Measurements from ENCODE around the gene TSPEAR. TPM values are rescaled to one million over a fixed set of nuclear protein-coding genes. Genes with fewer than 3 reads are reported as not detected.

Gene TSPEAR
- total and polyA plus RNA-seq, 2 of the 13 experiments (the other 11 are each of a cell fraction or from before 2014, with no cell fraction given), result 0.07 to 0.32 TPM

DNA sequence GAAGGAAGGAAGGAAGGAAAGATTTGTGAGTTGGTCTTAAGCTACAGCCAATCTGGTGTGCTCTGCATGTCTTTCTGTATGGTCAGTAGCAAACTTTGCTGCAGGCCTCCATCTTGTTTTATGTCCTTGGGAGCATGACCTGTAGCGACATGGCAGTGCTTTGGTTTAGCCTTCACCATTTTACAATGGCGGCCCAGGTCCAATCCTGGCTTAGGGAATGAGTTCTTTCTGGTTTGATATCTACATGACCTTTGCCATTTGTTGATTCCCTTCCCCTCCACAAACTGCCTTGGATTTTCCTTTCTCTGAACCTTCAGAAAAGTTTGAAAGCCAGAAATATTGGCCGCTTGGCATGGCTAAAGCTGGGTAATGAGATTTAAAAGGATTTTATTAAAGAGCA lies 30.5 kb upstream of the TSPEAR start (continued):
- TF ChIP-seq, protein P1, sequence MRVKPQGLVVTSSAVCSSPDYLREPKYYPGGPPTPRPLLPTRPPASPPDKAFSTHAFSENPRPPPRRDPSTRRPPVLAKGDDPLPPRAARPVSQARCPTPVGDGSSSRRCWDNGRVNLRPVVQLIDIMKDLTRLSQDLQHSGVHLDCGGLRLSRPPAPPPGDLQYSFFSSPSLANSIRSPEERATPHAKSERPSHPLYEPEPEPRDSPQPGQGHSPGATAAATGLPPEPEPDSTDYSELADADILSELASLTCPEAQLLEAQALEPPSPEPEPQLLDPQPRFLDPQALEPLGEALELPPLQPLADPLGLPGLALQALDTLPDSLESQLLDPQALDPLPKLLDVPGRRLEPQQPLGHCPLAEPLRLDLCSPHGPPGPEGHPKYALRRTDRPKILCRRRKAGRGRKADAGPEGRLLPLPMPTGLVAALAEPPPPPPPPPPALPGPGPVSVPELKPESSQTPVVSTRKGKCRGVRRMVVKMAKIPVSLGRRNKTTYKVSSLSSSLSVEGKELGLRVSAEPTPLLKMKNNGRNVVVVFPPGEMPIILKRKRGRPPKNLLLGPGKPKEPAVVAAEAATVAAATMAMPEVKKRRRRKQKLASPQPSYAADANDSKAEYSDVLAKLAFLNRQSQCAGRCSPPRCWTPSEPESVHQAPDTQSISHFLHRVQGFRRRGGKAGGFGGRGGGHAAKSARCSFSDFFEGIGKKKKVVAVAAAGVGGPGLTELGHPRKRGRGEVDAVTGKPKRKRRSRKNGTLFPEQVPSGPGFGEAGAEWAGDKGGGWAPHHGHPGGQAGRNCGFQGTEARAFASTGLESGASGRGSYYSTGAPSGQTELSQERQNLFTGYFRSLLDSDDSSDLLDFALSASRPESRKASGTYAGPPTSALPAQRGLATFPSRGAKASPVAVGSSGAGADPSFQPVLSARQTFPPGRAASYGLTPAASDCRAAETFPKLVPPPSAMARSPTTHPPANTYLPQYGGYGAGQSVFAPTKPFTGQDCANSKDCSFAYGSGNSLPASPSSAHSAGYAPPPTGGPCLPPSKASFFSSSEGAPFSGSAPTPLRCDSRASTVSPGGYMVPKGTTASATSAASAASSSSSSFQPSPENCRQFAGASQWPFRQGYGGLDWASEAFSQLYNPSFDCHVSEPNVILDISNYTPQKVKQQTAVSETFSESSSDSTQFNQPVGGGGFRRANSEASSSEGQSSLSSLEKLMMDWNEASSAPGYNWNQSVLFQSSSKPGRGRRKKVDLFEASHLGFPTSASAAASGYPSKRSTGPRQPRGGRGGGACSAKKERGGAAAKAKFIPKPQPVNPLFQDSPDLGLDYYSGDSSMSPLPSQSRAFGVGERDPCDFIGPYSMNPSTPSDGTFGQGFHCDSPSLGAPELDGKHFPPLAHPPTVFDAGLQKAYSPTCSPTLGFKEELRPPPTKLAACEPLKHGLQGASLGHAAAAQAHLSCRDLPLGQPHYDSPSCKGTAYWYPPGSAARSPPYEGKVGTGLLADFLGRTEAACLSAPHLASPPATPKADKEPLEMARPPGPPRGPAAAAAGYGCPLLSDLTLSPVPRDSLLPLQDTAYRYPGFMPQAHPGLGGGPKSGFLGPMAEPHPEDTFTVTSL (CRISPR knock-in tag; IDR thresholded peaks at IDR 0.05; ENCODE audit: borderline replicate concordance), result no peak
- TF ChIP-seq SP140L (CRISPR knock-in tag; IDR thresholded peaks at IDR 0.05; ENCODE audit: borderline replicate concordance) (no peak), RBFOX2 (IDR thresholded peaks at IDR 0.05; ENCODE audit: low read depth, low read length) (no peak), REPIN1 (CRISPR knock-in tag; IDR thresholded peaks at IDR 0.05; ENCODE audit: borderline replicate concordance, low read depth) (no peak), KDM1A (CRISPR knock-in tag; IDR thresholded peaks at IDR 0.05) (no peak), MTF1 (CRISPR knock-in tag; IDR thresholded peaks at IDR 0.05) (no peak), NR2F2 (IDR thresholded peaks at IDR 0.05; ENCODE audit: borderline replicate concordance, low read depth) (no peak), ZSCAN31 (CRISPR knock-in tag; IDR thresholded peaks at IDR 0.05; ENCODE audit: low read depth) (no peak)
- TF ChIP-seq, protein P2, sequence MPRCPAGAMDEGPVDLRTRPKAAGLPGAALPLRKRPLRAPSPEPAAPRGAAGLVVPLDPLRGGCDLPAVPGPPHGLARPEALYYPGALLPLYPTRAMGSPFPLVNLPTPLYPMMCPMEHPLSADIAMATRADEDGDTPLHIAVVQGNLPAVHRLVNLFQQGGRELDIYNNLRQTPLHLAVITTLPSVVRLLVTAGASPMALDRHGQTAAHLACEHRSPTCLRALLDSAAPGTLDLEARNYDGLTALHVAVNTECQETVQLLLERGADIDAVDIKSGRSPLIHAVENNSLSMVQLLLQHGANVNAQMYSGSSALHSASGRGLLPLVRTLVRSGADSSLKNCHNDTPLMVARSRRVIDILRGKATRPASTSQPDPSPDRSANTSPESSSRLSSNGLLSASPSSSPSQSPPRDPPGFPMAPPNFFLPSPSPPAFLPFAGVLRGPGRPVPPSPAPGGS (CRISPR knock-in tag; IDR thresholded peaks at IDR 0.05), result no peak
- TF ChIP-seq, protein P3, sequence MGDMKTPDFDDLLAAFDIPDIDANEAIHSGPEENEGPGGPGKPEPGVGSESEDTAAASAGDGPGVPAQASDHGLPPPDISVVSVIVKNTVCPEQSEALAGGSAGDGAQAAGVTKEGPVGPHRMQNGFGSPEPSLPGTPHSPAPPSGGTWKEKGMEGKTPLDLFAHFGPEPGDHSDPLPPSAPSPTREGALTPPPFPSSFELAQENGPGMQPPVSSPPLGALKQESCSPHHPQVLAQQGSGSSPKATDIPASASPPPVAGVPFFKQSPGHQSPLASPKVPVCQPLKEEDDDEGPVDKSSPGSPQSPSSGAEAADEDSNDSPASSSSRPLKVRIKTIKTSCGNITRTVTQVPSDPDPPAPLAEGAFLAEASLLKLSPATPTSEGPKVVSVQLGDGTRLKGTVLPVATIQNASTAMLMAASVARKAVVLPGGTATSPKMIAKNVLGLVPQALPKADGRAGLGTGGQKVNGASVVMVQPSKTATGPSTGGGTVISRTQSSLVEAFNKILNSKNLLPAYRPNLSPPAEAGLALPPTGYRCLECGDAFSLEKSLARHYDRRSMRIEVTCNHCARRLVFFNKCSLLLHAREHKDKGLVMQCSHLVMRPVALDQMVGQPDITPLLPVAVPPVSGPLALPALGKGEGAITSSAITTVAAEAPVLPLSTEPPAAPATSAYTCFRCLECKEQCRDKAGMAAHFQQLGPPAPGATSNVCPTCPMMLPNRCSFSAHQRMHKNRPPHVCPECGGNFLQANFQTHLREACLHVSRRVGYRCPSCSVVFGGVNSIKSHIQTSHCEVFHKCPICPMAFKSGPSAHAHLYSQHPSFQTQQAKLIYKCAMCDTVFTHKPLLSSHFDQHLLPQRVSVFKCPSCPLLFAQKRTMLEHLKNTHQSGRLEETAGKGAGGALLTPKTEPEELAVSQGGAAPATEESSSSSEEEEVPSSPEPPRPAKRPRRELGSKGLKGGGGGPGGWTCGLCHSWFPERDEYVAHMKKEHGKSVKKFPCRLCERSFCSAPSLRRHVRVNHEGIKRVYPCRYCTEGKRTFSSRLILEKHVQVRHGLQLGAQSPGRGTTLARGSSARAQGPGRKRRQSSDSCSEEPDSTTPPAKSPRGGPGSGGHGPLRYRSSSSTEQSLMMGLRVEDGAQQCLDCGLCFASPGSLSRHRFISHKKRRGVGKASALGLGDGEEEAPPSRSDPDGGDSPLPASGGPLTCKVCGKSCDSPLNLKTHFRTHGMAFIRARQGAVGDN (CRISPR knock-in tag; IDR thresholded peaks at IDR 0.05), result no peak
